Activated CD8-positive, alpha-beta T cell treated with anti-CD3 and anti-CD28 coated beads, Interleukin-2, amount 10 ng/mL, durations not matched to agents 7 days and 5 days (primary cell): ENCODE results near the gene TIMP2. TPM values are rescaled to one million over a fixed set of nuclear protein-coding genes. Genes with fewer than 3 reads are reported as not detected.

Source experiments
- ATAC-seq: fragments of 150-1000 bp; cut with Tn5 transposase; one replicate; pipeline ENCODE4 v1.10.0; 2021; ENCODE audit warnings: moderate library complexity
- CTCF ChIA-PET: fragments of 350-600 bp; sonication (Branson Sonifier 250); formaldehyde crosslinking; loops from one replicate; lab custom pipeline; 2021; ENCODE audit warnings: antibody characterized with exemption; lab: Charles Lee
- POLR2A ChIA-PET: fragments of 350-600 bp; sonication (Branson Sonifier 250); formaldehyde crosslinking; loops from one replicate; lab custom pipeline; 2021; ENCODE audit warnings: antibody characterized with exemption; lab: Charles Lee
- DNase-seq: peaks from one replicate; pipeline ENCODE4 v3.0.0-alpha.2; 2020
- H3K27ac Mint-ChIP-seq: one replicate; pipeline ENCODE4 v1.8.0; 2021; ENCODE audit warnings: mild to moderate bottlenecking, mixed read lengths
- H3K27me3 Mint-ChIP-seq: one replicate; pipeline ENCODE4 v1.8.0; 2021; ENCODE audit warnings: low read depth, mixed read lengths
- H3K36me3 Mint-ChIP-seq: one replicate; pipeline ENCODE4 v1.8.0; 2021; ENCODE audit warnings: low read depth, mixed read lengths
- H3K4me1 Mint-ChIP-seq: one replicate; pipeline ENCODE4 v1.8.0; 2021; ENCODE audit warnings: low read depth, mixed read lengths
- H3K4me3 Mint-ChIP-seq: one replicate; pipeline ENCODE4 v1.8.0; 2021; ENCODE audit warnings: mild to moderate bottlenecking, mixed read lengths
- H3K9me3 Mint-ChIP-seq: one replicate; pipeline ENCODE4 v1.8.0; 2022; ENCODE audit warnings: mixed read lengths; ENCODE audit not compliant: insufficient read depth
- total RNA-seq, 2 experiments: library from RNA; stranded (reverse); gene quantifications; one replicate each; pipeline ENCODE4 v1.2.3, GENCODE V29; 2021

Gene TIMP2
- total RNA-seq, 2 experiments from 2014 or later = 3.6 to 3.8 TPM

DNA sequence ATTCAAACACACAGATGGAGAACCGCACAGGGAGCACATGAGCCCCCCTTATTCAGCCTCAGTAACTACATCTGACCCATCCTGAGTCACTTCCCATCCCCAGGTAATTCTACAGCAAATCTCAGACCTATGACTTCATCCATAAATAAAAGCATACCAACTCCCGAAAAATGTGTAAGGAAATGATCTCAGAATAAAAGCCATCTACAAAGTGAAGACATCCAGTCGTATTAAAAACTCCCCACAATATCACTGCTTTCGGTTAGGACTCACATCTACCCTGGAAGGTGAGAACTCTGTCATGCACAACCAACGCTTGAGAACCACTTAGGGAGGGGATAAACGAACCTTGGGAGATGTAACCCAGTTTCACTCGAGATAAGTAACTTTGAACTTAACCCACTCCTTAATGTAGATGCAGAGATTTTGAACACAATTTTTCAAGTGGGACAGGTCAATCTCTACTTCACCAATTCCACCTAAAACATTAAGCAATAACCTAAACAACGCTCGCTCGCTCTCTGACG lies 85.9 kb downstream of the TIMP2 start:
- H3K4me3 Mint-ChIP-seq = peak overlapping the region; percentile 82
- peak overlapping the region; percentile 90 for H3K27ac Mint-ChIP-seq
- H3K36me3 Mint-ChIP-seq = peaks cover 36% of the 10 kb centered on the region
- no peaks in the 10 kb centered on the region for H3K9me3 Mint-ChIP-seq
- H3K4me1 Mint-ChIP-seq = peaks cover 42% of the 10 kb centered on the region
- ChIA-PET POLR2A (interaction anchor here (1.8 kb wide), 1 partner anchor 20 kb away, joined by 9 read pairs; no protein-coding TSS in a partner anchor), CTCF (no interaction called here)
- no peak for ATAC-seq
- H3K27me3 Mint-ChIP-seq = no peaks in the 10 kb centered on the region
- DNase-seq = no peak

DNA sequence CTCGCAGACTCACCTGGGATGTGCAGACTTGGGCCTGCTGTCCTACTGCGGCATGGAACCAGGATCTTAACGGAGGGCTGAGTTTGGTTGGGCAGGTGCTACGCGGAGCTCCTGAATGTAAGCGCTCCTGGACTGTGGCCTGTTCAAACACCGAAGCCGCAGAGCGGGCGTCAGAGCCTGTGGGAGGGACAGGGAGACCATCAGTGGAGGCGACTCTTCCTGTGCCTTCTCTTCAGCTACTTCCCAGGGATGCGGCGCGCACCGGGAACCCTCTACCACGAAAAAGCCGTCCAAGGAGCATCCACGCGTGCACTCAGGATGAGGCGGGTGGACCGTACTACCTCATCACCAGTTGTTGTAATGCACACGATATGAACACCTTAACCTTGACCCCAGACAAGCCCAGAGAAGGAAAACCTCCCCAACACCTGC lies 86.6 kb downstream of the TIMP2 start:
- Mint-ChIP-seq H3K27me3 (no peaks in the 10 kb centered on the region), H3K27ac (peak overlapping the region; percentile 90), H3K4me1 (peaks cover 38% of the 10 kb centered on the region), H3K9me3 (no peaks in the 10 kb centered on the region), H3K4me3 (peak overlapping the region; percentile 82), H3K36me3 (peaks cover 41% of the 10 kb centered on the region)
- CTCF ChIA-PET = no interaction called here
- DNase-seq = no peak
- POLR2A ChIA-PET = interaction anchor here (1.8 kb wide), 1 partner anchor 19 kb away, joined by 9 read pairs; no protein-coding TSS in a partner anchor
- ATAC-seq = no peak

DNA sequence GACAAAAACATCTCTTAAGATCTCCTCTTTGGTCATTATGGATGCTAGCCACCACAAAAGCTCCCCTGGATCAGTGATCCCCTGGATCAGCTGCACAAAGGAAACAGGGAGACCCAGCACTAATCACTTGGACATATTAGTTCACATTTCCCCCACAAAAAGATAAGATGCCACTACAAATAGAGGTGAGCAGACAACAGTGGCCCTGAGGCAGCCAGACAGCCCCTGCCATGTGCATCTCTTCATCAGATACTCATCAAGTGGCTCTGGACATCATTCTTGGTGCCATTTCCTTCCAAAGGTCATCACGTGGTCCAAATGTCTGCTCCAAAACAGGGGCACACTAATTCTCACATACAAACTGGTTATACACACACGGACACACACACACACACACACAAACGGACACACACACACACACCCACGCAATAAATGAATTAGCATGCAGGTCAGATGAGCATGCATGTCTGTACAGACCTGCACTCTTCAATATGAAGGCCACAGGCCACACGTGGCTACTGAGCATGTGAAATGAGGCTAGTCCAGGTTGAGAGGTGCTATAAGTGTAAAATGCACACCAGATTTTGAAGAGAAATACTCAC lies 88.7 kb downstream of the TIMP2 start:
- ATAC-seq (no peak), DNase-seq (no peak)
- no peaks in the 10 kb centered on the region for H3K9me3 Mint-ChIP-seq
- no peaks in the 10 kb centered on the region for H3K27me3 Mint-ChIP-seq
- ChIA-PET POLR2A (interaction anchor here (1.1 to 1.5 kb wide), 2 partner anchors 14 to 87 kb away, joined by 3 to 5 read pairs; no protein-coding TSS in a partner anchor), CTCF (no interaction called here)
- peaks cover 26% of the 10 kb centered on the region for H3K4me1 Mint-ChIP-seq
- peaks cover 59% of the 10 kb centered on the region for H3K36me3 Mint-ChIP-seq
- no peak overlapping the region for H3K27ac Mint-ChIP-seq
- H3K4me3 Mint-ChIP-seq = no peak overlapping the region

GRCh38 chr17:78834571-78834970 lies 90.6 kb downstream of the TIMP2 start:
- ATAC-seq = no peak
- CTCF ChIA-PET = no interaction called here
- peaks cover 23% of the 10 kb centered on the region for H3K4me1 Mint-ChIP-seq
- H3K4me3 Mint-ChIP-seq = no peak overlapping the region
- no peaks in the 10 kb centered on the region for H3K9me3 Mint-ChIP-seq
- peaks cover 68% of the 10 kb centered on the region for H3K36me3 Mint-ChIP-seq
- H3K27me3 Mint-ChIP-seq = no peaks in the 10 kb centered on the region
- H3K27ac Mint-ChIP-seq = no peak overlapping the region
- POLR2A ChIA-PET = no interaction called here
- DNase-seq = no peak

DNA sequence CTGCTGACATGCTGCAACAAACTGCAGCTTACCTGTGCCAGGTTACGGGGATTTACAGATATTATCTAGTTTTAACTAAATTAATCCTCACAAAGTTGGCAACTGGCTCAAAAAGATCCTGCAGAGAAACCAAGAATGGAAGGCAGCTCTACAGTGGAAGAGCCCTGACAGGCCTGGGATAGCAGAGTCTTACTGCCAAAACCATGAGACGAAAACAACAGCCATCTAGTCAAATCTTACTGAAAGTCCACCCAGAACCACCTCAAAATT lies 92.7 kb downstream of the TIMP2 start:
- Mint-ChIP-seq H3K4me1 (peaks cover 4% of the 10 kb centered on the region), H3K9me3 (no peaks in the 10 kb centered on the region), H3K36me3 (peaks cover 78% of the 10 kb centered on the region), H3K27ac (no peak overlapping the region), H3K27me3 (no peaks in the 10 kb centered on the region), H3K4me3 (no peak overlapping the region)
- CTCF ChIA-PET = interaction anchor here (0.7 kb wide), 1 partner anchor 33 kb away, joined by 3 read pairs; no protein-coding TSS in a partner anchor
- ATAC-seq (no peak), DNase-seq (no peak)
- POLR2A ChIA-PET = interaction anchor here (1.0 kb wide), 1 partner anchor 52 kb away, joined by 3 read pairs; no protein-coding TSS in a partner anchor

DNA sequence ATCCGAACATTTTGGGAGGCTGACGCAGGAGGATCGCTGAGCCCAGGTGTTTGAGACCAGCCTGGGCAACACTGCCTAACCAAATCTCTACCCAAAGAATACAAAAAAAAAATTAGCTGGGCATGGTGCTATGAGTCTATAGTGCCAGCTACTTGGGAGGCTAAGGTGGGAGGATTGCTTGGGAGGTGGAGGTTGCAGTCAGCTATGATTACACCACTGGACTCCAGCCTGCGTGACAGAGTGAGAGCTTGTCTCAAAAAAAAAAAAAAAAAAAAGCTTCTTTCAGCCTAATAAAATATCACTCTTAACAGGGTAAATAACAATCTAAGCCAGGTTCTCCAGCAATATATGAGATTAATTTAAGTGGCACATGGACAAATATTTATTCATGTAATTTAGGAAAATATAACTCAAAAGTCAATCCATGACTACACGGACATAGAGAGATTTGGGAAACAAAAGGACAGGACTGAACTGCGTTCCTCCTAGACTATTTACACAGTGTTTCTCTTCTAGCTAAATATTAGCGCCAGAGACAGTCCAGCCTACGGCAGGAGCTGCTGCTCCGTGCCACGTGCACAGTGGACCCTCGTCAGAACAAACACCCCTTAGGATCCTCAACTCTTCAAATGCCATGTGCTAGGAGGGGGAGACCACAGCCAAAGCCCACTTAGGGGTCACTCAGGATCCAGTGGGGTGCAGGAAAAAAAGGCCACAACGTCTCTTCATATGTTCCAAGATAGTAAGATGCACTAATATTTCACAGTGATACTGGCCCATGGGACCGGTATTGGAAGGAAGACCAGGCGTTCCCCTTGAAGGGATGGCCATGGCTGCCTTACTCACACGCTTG lies 93.3 kb downstream of the TIMP2 start:
- ATAC-seq (peak; percentile 25), DNase-seq (no peak)
- no peaks in the 10 kb centered on the region for H3K27me3 Mint-ChIP-seq
- POLR2A ChIA-PET = interaction anchor here (0.7 to 1.0 kb wide), 2 partner anchors 51 to 1667 kb away, joined by 3 to 6 read pairs; no protein-coding TSS in a partner anchor
- no peak overlapping the region for H3K4me3 Mint-ChIP-seq
- CTCF ChIA-PET = interaction anchor here (0.7 kb wide), 1 partner anchor 34 kb away, joined by 3 read pairs; no protein-coding TSS in a partner anchor
- no peaks in the 10 kb centered on the region for H3K9me3 Mint-ChIP-seq
- no peak overlapping the region for H3K27ac Mint-ChIP-seq
- H3K36me3 Mint-ChIP-seq = peaks cover 77% of the 10 kb centered on the region
- H3K4me1 Mint-ChIP-seq = no peaks in the 10 kb centered on the region

DNA sequence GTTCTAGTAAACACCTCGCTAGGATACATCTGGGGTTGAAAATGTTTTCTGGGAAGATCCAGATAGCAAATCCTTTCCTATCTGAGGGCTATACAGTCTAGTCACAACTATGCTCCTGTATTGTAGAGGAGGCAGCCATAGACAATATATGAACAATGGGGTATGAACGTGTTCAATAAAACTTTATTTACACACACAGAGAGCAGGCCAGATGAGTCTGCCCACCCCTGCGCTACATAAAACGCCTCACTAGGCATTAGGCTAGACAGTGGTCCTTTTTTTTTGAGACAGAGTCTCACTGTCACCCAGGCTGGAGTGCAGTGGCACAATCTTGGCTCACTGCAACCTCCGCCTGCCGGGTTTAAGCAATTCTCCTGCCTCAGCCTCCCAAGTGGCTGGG lies 95.7 kb downstream of the TIMP2 start:
- H3K36me3 Mint-ChIP-seq = peaks cover 74% of the 10 kb centered on the region
- no peak for ATAC-seq
- ChIA-PET POLR2A (no interaction called here), CTCF (no interaction called here)
- DNase-seq = no peak
- no peak overlapping the region for H3K27ac Mint-ChIP-seq
- peaks cover 5% of the 10 kb centered on the region for H3K4me1 Mint-ChIP-seq
- H3K27me3 Mint-ChIP-seq = no peaks in the 10 kb centered on the region
- H3K4me3 Mint-ChIP-seq = no peak overlapping the region
- H3K9me3 Mint-ChIP-seq = no peaks in the 10 kb centered on the region

GRCh38 chr17:78828470-78829185 lies 96.6 kb downstream of the TIMP2 start:
- no peak for ATAC-seq
- Mint-ChIP-seq H3K9me3 (no peaks in the 10 kb centered on the region), H3K4me3 (no peak overlapping the region), H3K27ac (peak overlapping the region; percentile 10), H3K27me3 (no peaks in the 10 kb centered on the region), H3K4me1 (peaks cover 8% of the 10 kb centered on the region), H3K36me3 (peaks cover 75% of the 10 kb centered on the region)
- POLR2A ChIA-PET = interaction anchor here (0.9 kb wide), 1 partner anchor 10 kb away, joined by 3 read pairs; no protein-coding TSS in a partner anchor
- CTCF ChIA-PET = interaction anchor here (1.6 kb wide), 1 partner anchor 9 kb away, joined by 10 read pairs; no protein-coding TSS in a partner anchor
- no peak for DNase-seq

GRCh38 chr17:78826836-78827509 lies 98.2 kb downstream of the TIMP2 start:
- DNase-seq (no peak), ATAC-seq (no peak)
- POLR2A ChIA-PET = interaction anchor here (1.4 kb wide), 1 partner anchor 15 kb away, joined by 3 read pairs; no protein-coding TSS in a partner anchor
- Mint-ChIP-seq H3K36me3 (peaks cover 76% of the 10 kb centered on the region), H3K27ac (peak overlapping the region; percentile 16), H3K4me3 (no peak overlapping the region), H3K9me3 (no peaks in the 10 kb centered on the region), H3K27me3 (no peaks in the 10 kb centered on the region), H3K4me1 (peaks cover 20% of the 10 kb centered on the region)
- CTCF ChIA-PET = interaction anchor here (1.6 kb wide), 1 partner anchor 8 kb away, joined by 10 read pairs; no protein-coding TSS in a partner anchor

GRCh38 chr17:78826421-78826820 lies 98.8 kb downstream of the TIMP2 start:
- H3K36me3 Mint-ChIP-seq = peaks cover 76% of the 10 kb centered on the region
- no peaks in the 10 kb centered on the region for H3K9me3 Mint-ChIP-seq
- CTCF ChIA-PET = no interaction called here
- ATAC-seq = no peak
- H3K27ac Mint-ChIP-seq = no peak overlapping the region
- H3K27me3 Mint-ChIP-seq = no peaks in the 10 kb centered on the region
- no peak overlapping the region for H3K4me3 Mint-ChIP-seq
- H3K4me1 Mint-ChIP-seq = peaks cover 22% of the 10 kb centered on the region
- POLR2A ChIA-PET = interaction anchor here (1.4 kb wide), 1 partner anchor 15 kb away, joined by 3 read pairs; no protein-coding TSS in a partner anchor
- DNase-seq = no peak

GRCh38 chr17:78825696-78826095 lies 99.5 kb downstream of the TIMP2 start:
- Mint-ChIP-seq H3K36me3 (peaks cover 78% of the 10 kb centered on the region), H3K27ac (peak overlapping the region; percentile 41), H3K4me3 (no peak overlapping the region), H3K27me3 (no peaks in the 10 kb centered on the region), H3K4me1 (peaks cover 27% of the 10 kb centered on the region), H3K9me3 (no peaks in the 10 kb centered on the region)
- no peak for DNase-seq
- ChIA-PET CTCF (no interaction called here), POLR2A (interaction anchor here (1.4 kb wide), 1 partner anchor 16 kb away, joined by 3 read pairs; no protein-coding TSS in a partner anchor)
- ATAC-seq = no peak
